Heart left ventricle (tissue), 16 donors: ENCODE measurements around the gene KIF1A. TPM values are rescaled to one million over a fixed set of nuclear protein-coding genes. Genes with fewer than 3 reads are reported as not detected.

Experiments
- ATAC-seq, 4 donors: fragments of 200-7000 bp; cut with Tn5 transposase; one replicate each; pipeline ENCODE4 v1.9.1; 2020 to 2022; ENCODE audit warnings: moderate library complexity in 4 of 4, mild to moderate bottlenecking in 3 of 4, moderate number of reproducible peaks in 1 of 4
- DNase-seq, 5 donors: peaks; one replicate each; pipeline ENCODE4 v3.0.0-alpha.2; 2020
- H3K27ac ChIP-seq, 12 donors: fragments of 200-600 bp; sonication (generic) in 4 of 12; one replicate each; pipeline versions ENCODE4 v1.5.0 to v1.8.0; 2016 to 2022; ENCODE audit warnings: mild to moderate bottlenecking in 2 of 12
- H3K27me3 ChIP-seq, 9 donors: fragments of 200-600 bp; sonication (generic) in 2 of 9; one replicate each; pipeline versions ENCODE4 v1.5.1 to v1.8.0; 2016 to 2022; ENCODE audit warnings: mild to moderate bottlenecking in 3 of 9
- H3K36me3 ChIP-seq, 9 donors: fragments of 200-600 bp; sonication (generic) in 2 of 9; one replicate each; pipeline versions ENCODE4 v1.5.0 to v1.8.0; 2018 to 2022; ENCODE audit warnings: mild to moderate bottlenecking in 2 of 9
- H3K4me1 ChIP-seq, 12 donors: fragments of 200-600 bp; sonication (generic) in 4 of 12; one replicate each; pipeline versions ENCODE4 v1.5.0 to v1.8.0; 2016 to 2022; ENCODE audit warnings: mild to moderate bottlenecking in 3 of 12
- H3K4me3 ChIP-seq, 12 donors: fragments of 200-600 bp; sonication (generic) in 4 of 12; one replicate each; pipeline versions ENCODE4 v1.5.0 to v1.8.0; 2017 to 2022; ENCODE audit warnings: mild to moderate bottlenecking in 9 of 12, moderate library complexity in 4 of 12
- H3K9me3 ChIP-seq, 12 donors: fragments of 200-600 bp; sonication (generic) in 4 of 12; one replicate each; pipeline versions ENCODE4 v1.5.0 to v1.8.0; 2016 to 2022; ENCODE audit warnings: mild to moderate bottlenecking in 1 of 12
- POLR2A ChIP-seq, 2 donors: fragments of 450-650 bp; IDR thresholded peaks; one replicate each; pipeline ENCODE4 v1.6.1; 2017; ENCODE audit warnings: antibody characterized with exemption in 2 of 2, mild to moderate bottlenecking in 2 of 2, moderate library complexity in 2 of 2
- WGBS, 4 donors: extraction: QIAGEN DNeasy Blood & Tissue Kit in 2 of 4; methylation state at CpG; one replicate each; pipeline versions ENCODE4 v1.1.5 to v1.1.7; 2013 to 2018; 5-methylcytosine and 5-hydroxymethylcytosine counted together
- intact Hi-C, 10 donors: fragments of 100-400 bp; cut with DNase I; formaldehyde crosslinking; loops; one replicate each; pipeline versions ENCODE4 v1.11.1 to v1.14.2; 2022
- polyA plus RNA-seq, 2 donors: library from polyadenylated mRNA; stranded (reverse); fragments of 200-250 nt; gene quantifications; one replicate each; pipeline ENCODE4 v1.2.3, GENCODE V29; 2013
- total RNA-seq, 9 donors: library from RNA; depleted of rRNA in 2 of 9; stranded (reverse); fragments of >200 nt in 2 of 9; fragmentation: NEBNext Ultra II Directional in 3 of 9; extraction: Animal tissue kit (Norgen Biotek cat#: 25700) in 3 of 9; gene quantifications; one replicate each; pipeline versions ENCODE4 v1.1.0 to v1.2.4, GENCODE V29; 2016 to 2023
- TF ChIP-seq, protein P1 (sequence below), 12 donors: fragments of 200-600 bp; sonication (generic) in 4 of 12; IDR thresholded peaks; one replicate each; pipeline versions ENCODE4 v1.5.0 to v1.8.0; 2018 to 2022; ENCODE audit warnings: antibody characterized with exemption in 12 of 12, mild to moderate bottlenecking in 5 of 12
- donor health status: ischemic (EF 13 %, LVEDD 7.1; RV severe dilation, severe dysfunction).
- donor health status: healthy with polysubstance abuse.
- donor health status: DM: no; HTN: yes; CAD: no.
- donor health status: DM: no; HTN: no; CAD: no.
- donor health status: ischemic (EF 25% LVEDD 6.9; RV normal size, moderate dysfunction).
- donor health status: ischemic (EF 25% LVEDD 5.7; RV mildly dilated, moderate dysfunction).
- donor health status: healthy.
- donor health status: DM: yes; HTN: yes; CAD: no.
- donor health status: ischemic (EF 35%, LVEDD 5.7; RV mildly dilated, moderate dysfunction).
- donor health status: nonischemic (EF 11% LVEDD 7.7; RV severe dilation, severe dysfunction).
- donor health status: DM: yes; HTN: yes; CAD: no.
- donor health status: PGD.
- donor health status: ischemic (EF 29% LVEDD 5.4; RV normal size, mild dysfunction).
- donor health status: nonischemic (EF 23%, LVEDD 6.1; RV moderate dilation, normal function).

Gene KIF1A
- total and polyA plus RNA-seq, 11 donors, result 0.76 to 25.8 (median 2.7) TPM

DNA sequence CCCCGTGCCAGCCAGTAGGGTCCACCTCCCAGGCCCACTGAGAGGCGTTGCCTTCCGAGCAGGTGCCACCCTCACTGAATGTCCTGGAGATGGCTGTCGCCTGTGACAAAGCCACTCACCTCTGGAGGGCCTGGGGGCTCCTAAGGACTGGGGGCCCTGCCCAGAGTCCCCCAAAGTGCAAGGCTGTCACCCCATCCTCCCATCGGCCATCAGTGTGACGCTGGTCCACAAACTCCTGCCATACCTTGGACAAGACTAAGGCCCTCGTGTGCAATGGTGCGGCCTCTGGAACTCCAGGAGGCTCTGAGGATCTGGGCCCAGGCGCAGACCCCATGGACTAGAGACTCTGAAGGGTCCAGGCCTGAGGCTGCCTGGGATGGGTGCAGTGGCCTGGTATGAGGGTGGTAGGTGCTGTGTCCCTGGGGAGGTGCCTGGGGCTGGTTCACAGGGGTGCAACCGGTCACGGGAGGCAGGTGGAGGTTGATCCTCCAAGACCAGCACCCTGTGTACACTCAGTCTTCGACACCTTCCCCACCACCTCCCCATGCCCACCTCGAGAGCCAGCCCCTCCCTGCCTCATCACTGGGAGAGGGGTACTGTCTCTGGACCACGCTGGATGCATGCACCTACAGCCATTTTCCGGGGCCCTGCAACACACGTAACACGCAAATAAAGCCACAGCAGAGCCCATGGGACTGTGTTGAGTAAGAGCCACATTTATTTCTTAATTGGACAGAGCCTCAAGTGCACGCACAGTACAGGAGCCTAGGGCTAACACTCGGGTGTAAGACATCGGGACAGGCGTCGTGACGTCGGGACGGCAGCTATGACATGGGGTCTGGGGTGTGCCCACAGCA, 106.7 kb downstream of the KIF1A start:
- Histone ChIP-seq H3K27me3 (peaks cover 0 to 35% (median under 1%) of the 10 kb centered on the region in 9 donors), H3K27ac (no peak overlapping the region), H3K4me3 (no peak overlapping the region), H3K4me1 (no peaks in the 10 kb centered on the region), H3K36me3 (no peaks in the 10 kb centered on the region), H3K9me3 (no peaks in the 10 kb centered on the region)
- ATAC-seq, result no peak
- no peak for TF ChIP-seq POLR2A (IDR thresholded peaks at IDR 0.05)
- TF ChIP-seq, protein P1, sequence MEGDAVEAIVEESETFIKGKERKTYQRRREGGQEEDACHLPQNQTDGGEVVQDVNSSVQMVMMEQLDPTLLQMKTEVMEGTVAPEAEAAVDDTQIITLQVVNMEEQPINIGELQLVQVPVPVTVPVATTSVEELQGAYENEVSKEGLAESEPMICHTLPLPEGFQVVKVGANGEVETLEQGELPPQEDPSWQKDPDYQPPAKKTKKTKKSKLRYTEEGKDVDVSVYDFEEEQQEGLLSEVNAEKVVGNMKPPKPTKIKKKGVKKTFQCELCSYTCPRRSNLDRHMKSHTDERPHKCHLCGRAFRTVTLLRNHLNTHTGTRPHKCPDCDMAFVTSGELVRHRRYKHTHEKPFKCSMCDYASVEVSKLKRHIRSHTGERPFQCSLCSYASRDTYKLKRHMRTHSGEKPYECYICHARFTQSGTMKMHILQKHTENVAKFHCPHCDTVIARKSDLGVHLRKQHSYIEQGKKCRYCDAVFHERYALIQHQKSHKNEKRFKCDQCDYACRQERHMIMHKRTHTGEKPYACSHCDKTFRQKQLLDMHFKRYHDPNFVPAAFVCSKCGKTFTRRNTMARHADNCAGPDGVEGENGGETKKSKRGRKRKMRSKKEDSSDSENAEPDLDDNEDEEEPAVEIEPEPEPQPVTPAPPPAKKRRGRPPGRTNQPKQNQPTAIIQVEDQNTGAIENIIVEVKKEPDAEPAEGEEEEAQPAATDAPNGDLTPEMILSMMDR (IDR thresholded peaks at IDR 0.05), result no peak
- peak in 1 of 5 donors; percentile 58 for DNase-seq
- WGBS, 4 donors, result 82 to 86% (median 84%) methylated on average over 18 to 25 of the region's 25 CpGs
- intact Hi-C loops, result no loop called here

DNA sequence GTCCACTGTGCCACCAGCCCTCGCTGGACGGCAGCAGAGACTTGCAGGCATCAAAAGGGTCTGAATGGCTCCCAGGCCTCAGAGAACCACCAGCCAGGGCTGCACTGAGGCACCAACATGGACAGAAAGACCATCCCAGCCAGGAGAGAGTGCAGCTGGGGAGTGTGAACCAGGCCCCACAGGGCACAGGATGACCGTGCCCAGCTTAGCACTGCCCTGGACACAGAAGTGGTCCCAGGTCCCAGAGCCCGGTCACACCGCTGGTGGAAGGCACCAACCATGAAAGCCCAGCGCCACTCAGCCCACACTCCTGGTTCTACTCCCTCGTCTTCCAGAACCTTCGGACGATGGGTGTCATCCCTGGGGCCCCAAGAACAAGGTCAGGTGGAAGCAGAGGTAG, 107.9 kb downstream of the KIF1A start:
- DNase-seq (peak in 1 of 5 donors; percentile 52), ATAC-seq (no peak)
- intact Hi-C loops, result no loop called here
- H3K4me3 ChIP-seq, result no peak overlapping the region
- peaks cover 0 to 40% (median 2%) of the 10 kb centered on the region in 9 donors for H3K27me3 ChIP-seq
- no peak for TF ChIP-seq POLR2A (IDR thresholded peaks at IDR 0.05)
- TF ChIP-seq, protein P1 (IDR thresholded peaks at IDR 0.05), result no peak
- no peaks in the 10 kb centered on the region for H3K36me3 ChIP-seq
- H3K27ac ChIP-seq, result no peak overlapping the region
- 84 to 90% (median 88%) methylated on average over 8 to 9 of the region's 9 CpGs for WGBS, 4 donors
- H3K9me3 ChIP-seq, result no peaks in the 10 kb centered on the region
- no peaks in the 10 kb centered on the region for H3K4me1 ChIP-seq

DNA sequence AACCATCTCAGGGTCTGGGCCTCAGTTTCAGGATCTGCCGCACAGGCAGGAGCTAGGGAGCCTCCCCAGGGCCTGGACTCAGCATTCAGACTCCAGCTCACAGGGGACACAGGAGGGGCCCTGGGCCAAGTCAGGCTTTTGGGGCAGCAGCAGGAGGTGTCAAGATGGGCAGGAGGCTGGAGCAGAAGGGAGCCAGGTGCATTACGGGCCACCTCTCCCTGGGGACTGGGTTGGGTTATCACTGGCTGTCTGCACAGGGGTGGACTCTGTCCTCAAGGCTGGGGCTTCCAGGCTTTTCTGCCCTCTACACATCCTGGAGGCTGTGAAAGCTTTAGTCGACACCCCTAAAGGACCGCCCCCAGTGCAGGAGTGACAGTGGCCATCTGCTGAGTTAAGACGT, 108.3 kb downstream of the KIF1A start:
- DNase-seq (no peak), ATAC-seq (no peak)
- Histone ChIP-seq H3K36me3 (no peaks in the 10 kb centered on the region), H3K4me3 (no peak overlapping the region), H3K27me3 (peaks cover 0 to 40% (median 2%) of the 10 kb centered on the region in 9 donors), H3K4me1 (no peaks in the 10 kb centered on the region), H3K9me3 (no peaks in the 10 kb centered on the region), H3K27ac (no peak overlapping the region)
- intact Hi-C loops, result no loop called here
- WGBS, 4 donors, result 59 to 76% (median 71%) methylated on average over 3 to 5 of the region's 5 CpGs
- TF ChIP-seq POLR2A (IDR thresholded peaks at IDR 0.05), result no peak
- TF ChIP-seq, protein P1 (IDR thresholded peaks at IDR 0.05), result no peak

DNA sequence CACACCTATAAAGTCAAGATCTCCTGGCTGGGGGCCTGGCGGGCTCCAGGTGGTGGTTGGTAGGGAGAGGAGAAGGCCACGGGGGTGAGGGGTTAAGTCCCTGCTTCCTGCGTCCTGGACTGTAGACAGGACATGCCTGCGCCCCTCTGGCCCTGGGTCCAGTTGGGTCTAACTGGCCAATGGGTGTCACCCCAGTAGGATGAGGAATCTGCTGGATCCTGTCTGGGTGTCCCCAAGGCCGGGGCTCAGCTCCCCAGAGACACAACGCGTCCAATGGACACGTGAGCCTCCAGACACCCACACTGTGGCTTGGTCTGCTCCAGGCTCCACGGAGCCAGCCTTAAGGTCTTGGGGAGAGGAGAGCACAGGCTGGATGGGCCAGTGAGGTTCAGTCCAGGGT, 108.7 kb downstream of the KIF1A start:
- no peaks in the 10 kb centered on the region for H3K36me3 ChIP-seq
- no peak overlapping the region for H3K4me3 ChIP-seq
- no peak for ATAC-seq
- TF ChIP-seq, protein P1 (IDR thresholded peaks at IDR 0.05), result no peak
- TF ChIP-seq POLR2A (IDR thresholded peaks at IDR 0.05), result no peak
- H3K27me3 ChIP-seq, result peaks cover 0 to 42% (median 2%) of the 10 kb centered on the region in 9 donors
- WGBS, 4 donors, result 80 to 89% (median 84%) methylated on average over 8 to 9 of the region's 9 CpGs
- no peak overlapping the region for H3K27ac ChIP-seq
- H3K9me3 ChIP-seq, result no peaks in the 10 kb centered on the region
- no peaks in the 10 kb centered on the region for H3K4me1 ChIP-seq
- peak in 1 of 5 donors; percentile 40 for DNase-seq
- intact Hi-C loops, result no loop called here
